Loucy (cell line): Measurements from ENCODE around the gene AFTPH.

Experiments used
- CTCF ChIP-seq: fragments of 200-600 bp; sonication (generic); conservative IDR thresholded peaks from 2 replicates; pipeline ENCODE4 v1.5.1; 2014; ENCODE audit warnings: mild to moderate bottlenecking, antibody characterized with exemption, low read length
- EZH2phosphoT487 ChIP-seq: fragments of 200-600 bp; IDR thresholded peaks from 2 replicates; pipeline ENCODE4 v1.6.1; 2018; ENCODE audit warnings: antibody characterized with exemption, mild to moderate bottlenecking, moderate library complexity, borderline replicate concordance

GRCh38 chr2:64591188-64591587 lies 67.1 kb downstream of the AFTPH start:
- TF ChIP-seq EZH2phosphoT487 (no peak), CTCF (no peak)
